ENCODE measurements around the gene SLC1A4.

SLC1A4 gene

GRCh38 chr2:64945973-64946768 lies 43.0 kb upstream of the SLC1A4 start:
- no peak for DNase-seq (ENCODE audit: low read depth, low spot score)
- peaks cover 1% of the 10 kb centered on the region for H3K4me1 ChIP-seq (ENCODE audit: insufficient read depth, insufficient read length)
- H3K9ac ChIP-seq (ENCODE audit: insufficient read length, low read depth): no peak overlapping the region
- no peak for TF ChIP-seq ZNF274 (IDR thresholded peaks at IDR 0.05; ENCODE audit: low read depth, low read length)
- TF ChIP-seq YY1 (IDR thresholded peaks at IDR 0.05; ENCODE audit: insufficient read depth, insufficient read length): no peak
- TF ChIP-seq SUZ12 (IDR thresholded peaks at IDR 0.05; ENCODE audit: extremely low read depth, insufficient read depth, insufficient read length): no peak
- no peak overlapping the region for H3K4me3 ChIP-seq (ENCODE audit: insufficient read length, low read depth)
- H3K9me3 ChIP-seq (ENCODE audit: insufficient read depth, low read length): no peaks in the 10 kb centered on the region
- no peaks in the 10 kb centered on the region for H3K36me3 ChIP-seq (ENCODE audit: insufficient read depth, insufficient read length, low read length)
- no peaks in the 10 kb centered on the region for H3K27me3 ChIP-seq (ENCODE audit: insufficient read depth, insufficient read length)

DNA sequence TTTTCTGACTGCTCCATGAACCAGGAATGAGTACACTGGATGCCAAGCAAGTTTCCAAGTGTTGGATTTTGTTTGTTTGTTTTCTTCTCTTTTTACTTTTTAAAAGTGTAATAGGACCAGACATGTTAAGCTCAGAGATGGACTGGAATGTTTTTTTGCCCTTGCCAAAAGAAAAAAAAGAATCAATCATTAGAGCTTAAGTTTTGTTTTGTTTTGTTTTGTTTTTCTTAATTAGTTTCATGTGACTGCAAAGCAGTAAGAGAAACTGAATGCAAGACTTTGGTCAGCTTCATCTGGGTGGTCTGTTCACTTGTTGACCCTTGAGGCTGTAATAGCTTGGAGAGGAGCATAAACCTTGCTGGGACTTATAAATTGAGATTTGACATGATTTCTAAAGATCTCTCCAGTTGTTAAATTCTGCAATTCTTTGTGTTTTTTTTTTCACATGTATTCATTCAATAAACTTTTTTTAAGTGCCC lies 42.4 kb upstream of the SLC1A4 start:
- Histone ChIP-seq H3K36me3 (ENCODE audit: insufficient read depth, insufficient read length, low read length) (no peaks in the 10 kb centered on the region), H3K9me3 (ENCODE audit: insufficient read depth, low read length) (no peaks in the 10 kb centered on the region), H3K4me3 (ENCODE audit: insufficient read length, low read depth) (no peak overlapping the region), H3K27me3 (ENCODE audit: insufficient read depth, insufficient read length) (no peaks in the 10 kb centered on the region), H3K4me1 (ENCODE audit: insufficient read depth, insufficient read length) (peaks cover 6% of the 10 kb centered on the region), H3K9ac (ENCODE audit: insufficient read length, low read depth) (no peak overlapping the region)
- TF ChIP-seq YY1 (IDR thresholded peaks at IDR 0.05; ENCODE audit: insufficient read depth, insufficient read length): no peak
- TF ChIP-seq ZNF274 (IDR thresholded peaks at IDR 0.05; ENCODE audit: low read depth, low read length): no peak
- no peak for TF ChIP-seq SUZ12 (IDR thresholded peaks at IDR 0.05; ENCODE audit: extremely low read depth, insufficient read depth, insufficient read length)
- DNase-seq (ENCODE audit: low read depth, low spot score): no peak

DNA sequence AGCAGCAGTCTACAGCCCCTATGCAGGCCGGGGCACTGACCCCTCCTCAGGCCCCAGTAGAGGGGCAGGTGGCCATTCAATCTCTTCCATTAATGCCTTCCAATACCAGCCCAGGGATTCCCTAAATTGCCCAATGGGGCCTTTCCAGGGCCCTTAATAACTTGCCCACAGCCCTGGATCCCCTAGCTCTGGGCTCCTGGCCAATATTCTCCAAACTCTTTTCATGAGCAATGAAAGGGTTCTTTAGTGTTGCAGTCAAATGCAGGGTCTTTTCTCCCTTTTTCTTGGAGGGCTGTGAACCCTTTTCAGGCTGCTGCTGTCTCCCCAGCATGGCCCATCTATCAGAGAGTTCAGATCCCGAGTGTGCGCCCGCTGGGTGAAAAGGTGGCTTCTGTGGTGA lies 41.3 kb upstream of the SLC1A4 start:
- no peak overlapping the region for H3K4me3 ChIP-seq (ENCODE audit: insufficient read length, low read depth)
- H3K27me3 ChIP-seq (ENCODE audit: insufficient read depth, insufficient read length): no peaks in the 10 kb centered on the region
- no peaks in the 10 kb centered on the region for H3K36me3 ChIP-seq (ENCODE audit: insufficient read depth, insufficient read length, low read length)
- H3K9me3 ChIP-seq (ENCODE audit: insufficient read depth, low read length): no peaks in the 10 kb centered on the region
- H3K4me1 ChIP-seq (ENCODE audit: insufficient read depth, insufficient read length): peaks cover 8% of the 10 kb centered on the region
- no peak overlapping the region for H3K9ac ChIP-seq (ENCODE audit: insufficient read length, low read depth)
- TF ChIP-seq ZNF274 (IDR thresholded peaks at IDR 0.05; ENCODE audit: low read depth, low read length): no peak
- no peak for TF ChIP-seq SUZ12 (IDR thresholded peaks at IDR 0.05; ENCODE audit: extremely low read depth, insufficient read depth, insufficient read length)
- TF ChIP-seq YY1 (IDR thresholded peaks at IDR 0.05; ENCODE audit: insufficient read depth, insufficient read length): no peak
- DNase-seq (ENCODE audit: low read depth, low spot score): no peak

- peaks cover 6% of the 10 kb centered on the region for H3K9me3 ChIP-seq (ENCODE audit: insufficient read depth, low read length)
- H3K4me1 ChIP-seq (ENCODE audit: insufficient read depth, insufficient read length): peaks cover 8% of the 10 kb centered on the region
- no peaks in the 10 kb centered on the region for H3K36me3 ChIP-seq (ENCODE audit: insufficient read depth, insufficient read length, low read length)
- no peaks in the 10 kb centered on the region for H3K27me3 ChIP-seq (ENCODE audit: insufficient read depth, insufficient read length)
- no peak overlapping the region for H3K4me3 ChIP-seq (ENCODE audit: insufficient read length, low read depth)
- no peak for TF ChIP-seq ZNF274 (IDR thresholded peaks at IDR 0.05; ENCODE audit: low read depth, low read length)
- TF ChIP-seq YY1 (IDR thresholded peaks at IDR 0.05; ENCODE audit: insufficient read depth, insufficient read length): no peak
- no peak for TF ChIP-seq SUZ12 (IDR thresholded peaks at IDR 0.05; ENCODE audit: extremely low read depth, insufficient read depth, insufficient read length)
- H3K9ac ChIP-seq (ENCODE audit: insufficient read length, low read depth): no peak overlapping the region
- DNase-seq (ENCODE audit: low read depth, low spot score): peak; percentile 81
Measured at GRCh38 chr2:64950226-64951160, 38.7 kb upstream of the SLC1A4 start.

- no peaks in the 10 kb centered on the region for H3K36me3 ChIP-seq (ENCODE audit: insufficient read depth, insufficient read length, low read length)
- H3K4me3 ChIP-seq (ENCODE audit: insufficient read length, low read depth): no peak overlapping the region
- peaks cover 8% of the 10 kb centered on the region for H3K4me1 ChIP-seq (ENCODE audit: insufficient read depth, insufficient read length)
- H3K9me3 ChIP-seq (ENCODE audit: insufficient read depth, low read length): peaks cover 9% of the 10 kb centered on the region
- no peak overlapping the region for H3K9ac ChIP-seq (ENCODE audit: insufficient read length, low read depth)
- no peak for TF ChIP-seq YY1 (IDR thresholded peaks at IDR 0.05; ENCODE audit: insufficient read depth, insufficient read length)
- TF ChIP-seq SUZ12 (IDR thresholded peaks at IDR 0.05; ENCODE audit: extremely low read depth, insufficient read depth, insufficient read length): no peak
- TF ChIP-seq ZNF274 (IDR thresholded peaks at IDR 0.05; ENCODE audit: low read depth, low read length): no peak
- DNase-seq (ENCODE audit: low read depth, low spot score): no peak
- H3K27me3 ChIP-seq (ENCODE audit: insufficient read depth, insufficient read length): no peaks in the 10 kb centered on the region
Measured at GRCh38 chr2:64951306-64951953, 37.8 kb upstream of the SLC1A4 start.

- no peak for TF ChIP-seq ZNF274 (IDR thresholded peaks at IDR 0.05; ENCODE audit: low read depth, low read length)
- TF ChIP-seq YY1 (IDR thresholded peaks at IDR 0.05; ENCODE audit: insufficient read depth, insufficient read length): no peak
- no peak for TF ChIP-seq SUZ12 (IDR thresholded peaks at IDR 0.05; ENCODE audit: extremely low read depth, insufficient read depth, insufficient read length)
- H3K4me3 ChIP-seq (ENCODE audit: insufficient read length, low read depth): no peak overlapping the region
- no peaks in the 10 kb centered on the region for H3K36me3 ChIP-seq (ENCODE audit: insufficient read depth, insufficient read length, low read length)
- peaks cover 8% of the 10 kb centered on the region for H3K4me1 ChIP-seq (ENCODE audit: insufficient read depth, insufficient read length)
- H3K9me3 ChIP-seq (ENCODE audit: insufficient read depth, low read length): peaks cover 9% of the 10 kb centered on the region
- no peak for DNase-seq (ENCODE audit: low read depth, low spot score)
- no peak overlapping the region for H3K9ac ChIP-seq (ENCODE audit: insufficient read length, low read depth)
- H3K27me3 ChIP-seq (ENCODE audit: insufficient read depth, insufficient read length): no peaks in the 10 kb centered on the region
Measured at GRCh38 chr2:64952096-64952495, 37.1 kb upstream of the SLC1A4 start.

Data from NT2/D1 (cell line).